Left renal cortex interstitium (tissue), 4 donors: Measurements from ENCODE around the gene TMPRSS13. TPM values are rescaled to one million over a fixed set of nuclear protein-coding genes. Genes with fewer than 3 reads are reported as not detected.
"Not testable (repeated sequence)": the region's sequence is repeated elsewhere in the genome, so short reads cannot be mapped to it uniquely, and the experiment has no call there.

ENCODE experiments used
- DNase-seq, 4 donors: peaks; one replicate each; pipeline ENCODE4 v3.0.0-alpha.2; 2013; ENCODE audit warnings: low read depth in 4 of 4, low spot score in 2 of 4, missing footprints in 1 of 4
- polyA plus RNA-seq, 4 donors: library from polyadenylated mRNA; unstranded; fragments of 120-200 nt; gene quantifications; one replicate each; pipeline ENCODE4 v1.2.1, GENCODE V29; 2013; ENCODE audit not compliant: insufficient read length in 4 of 4

The TMPRSS13 gene
- polyA plus RNA-seq, 4 donors: 0.56 to 0.81 (median 0.74) TPM

DNA sequence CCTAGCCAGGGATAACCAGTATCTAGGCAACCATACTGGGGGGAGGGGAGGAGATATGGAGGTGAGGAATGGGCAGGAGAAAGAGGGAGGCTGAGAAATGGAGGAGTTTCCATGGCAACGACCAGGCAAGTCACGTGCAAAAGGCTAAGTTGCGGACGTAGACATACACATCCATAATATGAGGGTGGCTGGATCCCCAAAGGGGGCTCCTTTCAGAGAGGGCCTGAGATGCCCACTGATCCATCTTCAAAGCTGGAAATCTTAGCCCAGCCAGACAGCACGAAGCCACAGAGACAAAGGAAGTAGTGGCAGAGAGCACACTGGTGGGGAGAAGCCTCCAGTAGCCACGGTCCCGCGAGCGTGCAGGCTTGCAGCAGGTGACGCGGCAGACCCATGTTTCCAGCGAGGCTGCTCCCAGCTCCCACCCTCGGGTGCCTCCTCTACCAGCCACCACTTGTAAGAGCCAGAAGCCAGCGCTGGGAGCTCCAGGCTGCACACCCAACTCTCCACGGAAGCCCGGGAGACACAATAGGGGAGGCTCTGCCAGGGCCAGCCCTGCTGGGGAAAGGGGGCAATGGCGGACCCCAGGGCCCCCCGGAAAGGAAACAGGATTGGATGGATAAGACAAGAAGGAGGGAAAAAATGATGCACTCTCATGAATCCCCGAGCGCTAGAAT lies 53.7 kb downstream of the TMPRSS13 start:
- DNase-seq: no peak

DNA sequence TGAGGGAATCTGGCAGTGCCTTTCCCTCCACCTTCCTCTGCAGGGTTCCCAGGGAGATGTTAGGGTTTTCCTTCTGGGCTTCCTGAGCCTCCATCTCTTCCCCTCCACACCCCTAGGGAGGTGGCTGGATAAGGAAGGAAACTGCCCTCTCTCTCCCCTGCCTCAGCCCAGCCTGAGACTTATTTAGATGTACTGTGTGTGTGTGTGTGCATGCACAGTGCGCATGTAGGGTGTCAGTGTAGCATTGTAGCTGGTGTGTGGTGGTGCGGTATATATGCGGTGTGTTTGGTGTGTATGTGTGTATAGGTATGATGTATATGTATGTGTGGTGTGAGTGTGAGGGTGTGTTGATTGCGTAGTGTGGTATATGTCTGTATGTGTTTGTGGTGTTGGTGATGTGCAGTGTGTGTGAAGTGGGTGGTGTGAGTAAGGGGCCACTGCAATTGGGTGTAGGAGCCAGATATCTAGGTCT lies 54.3 kb downstream of the TMPRSS13 start:
- DNase-seq: no peak

DNA sequence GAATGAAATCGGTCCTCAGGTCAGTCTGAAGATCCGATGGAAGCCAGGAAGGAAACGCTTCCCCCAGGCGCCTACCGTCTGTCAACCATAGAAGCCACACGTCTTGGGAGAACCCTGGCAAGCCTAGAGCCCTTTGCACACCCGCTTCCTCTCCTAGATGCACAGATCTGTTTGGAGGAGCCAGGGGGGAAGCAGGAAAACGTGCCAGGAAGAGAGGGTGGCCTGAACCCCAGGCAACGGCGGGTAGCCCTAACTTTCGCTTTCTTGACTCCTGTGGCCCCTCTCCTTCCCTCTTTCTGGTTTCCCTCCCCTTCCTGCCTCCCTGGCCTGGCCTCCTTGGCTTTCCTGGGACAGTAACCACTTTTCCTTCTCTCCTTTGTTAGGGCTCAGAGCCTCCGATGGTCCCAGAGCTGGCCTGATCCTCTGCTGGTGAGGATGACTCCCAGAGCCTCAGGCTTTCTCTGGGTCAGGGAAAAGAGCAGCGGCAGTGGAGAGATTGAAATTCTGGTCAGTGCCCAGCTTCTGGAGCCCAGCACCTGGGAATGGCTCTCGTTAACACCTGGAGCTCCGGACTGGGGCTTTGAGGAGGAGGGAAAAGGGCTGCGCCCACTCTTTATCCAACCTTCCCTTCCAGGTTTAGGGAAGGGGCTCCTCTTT lies 54.8 kb downstream of the TMPRSS13 start:
- no peak for DNase-seq

DNA sequence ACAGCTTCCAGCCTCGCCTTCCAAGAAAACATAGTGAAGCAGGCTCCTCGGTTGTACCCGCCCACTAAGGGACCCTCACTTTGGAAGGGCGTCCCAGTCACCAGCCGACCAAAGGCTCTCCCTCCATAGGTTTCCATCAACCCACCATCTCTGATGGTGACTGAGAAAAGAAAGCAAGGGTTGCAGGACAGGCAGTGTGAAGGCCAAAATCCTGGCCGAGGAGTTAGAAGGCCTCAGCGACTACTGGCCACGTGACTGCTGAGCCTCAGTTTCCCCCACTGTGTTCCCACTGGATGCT lies 55.4 kb downstream of the TMPRSS13 start:
- DNase-seq: no peak

DNA sequence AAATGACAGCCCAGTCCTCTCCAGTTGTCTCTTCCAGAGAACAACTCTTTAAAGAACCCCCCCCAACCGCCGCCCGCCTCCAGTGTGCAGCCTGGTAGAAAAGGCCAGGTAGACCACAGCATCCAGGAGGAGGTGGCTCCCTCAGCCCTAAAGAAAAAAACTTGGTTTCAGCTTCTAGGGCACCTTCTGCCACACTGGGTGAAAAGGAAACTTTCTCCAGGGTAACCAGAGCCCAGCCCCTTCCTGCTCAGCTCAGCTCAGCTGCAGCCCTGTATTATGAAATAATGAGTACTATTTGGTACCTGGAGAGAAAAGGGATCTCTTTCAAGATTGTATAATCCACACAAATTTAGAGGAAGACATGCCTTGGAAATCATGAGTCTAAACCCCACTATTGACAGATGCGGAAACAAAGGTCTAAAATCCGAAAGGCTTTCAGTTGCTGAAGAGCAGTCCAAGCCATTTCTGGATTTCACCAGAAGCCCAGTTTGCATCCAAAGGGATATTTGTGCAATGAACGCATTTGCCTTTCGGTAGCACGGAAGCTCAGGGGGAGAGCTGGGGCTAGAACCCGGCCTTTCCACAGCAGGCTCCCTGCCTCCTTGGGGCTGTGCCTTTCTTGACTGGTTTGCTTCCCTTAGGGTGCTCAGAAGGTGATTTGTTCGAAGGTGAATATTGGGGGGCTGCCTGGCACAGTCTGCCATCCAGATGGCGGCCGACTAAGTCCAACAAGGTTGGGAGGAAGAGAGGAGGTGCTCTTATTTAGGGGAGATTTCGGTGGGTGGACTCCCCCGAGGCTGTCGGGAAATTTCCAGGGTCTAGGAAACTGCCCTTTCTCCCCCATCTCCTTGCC lies 56.0 kb downstream of the TMPRSS13 start:
- DNase-seq: no peak

DNA sequence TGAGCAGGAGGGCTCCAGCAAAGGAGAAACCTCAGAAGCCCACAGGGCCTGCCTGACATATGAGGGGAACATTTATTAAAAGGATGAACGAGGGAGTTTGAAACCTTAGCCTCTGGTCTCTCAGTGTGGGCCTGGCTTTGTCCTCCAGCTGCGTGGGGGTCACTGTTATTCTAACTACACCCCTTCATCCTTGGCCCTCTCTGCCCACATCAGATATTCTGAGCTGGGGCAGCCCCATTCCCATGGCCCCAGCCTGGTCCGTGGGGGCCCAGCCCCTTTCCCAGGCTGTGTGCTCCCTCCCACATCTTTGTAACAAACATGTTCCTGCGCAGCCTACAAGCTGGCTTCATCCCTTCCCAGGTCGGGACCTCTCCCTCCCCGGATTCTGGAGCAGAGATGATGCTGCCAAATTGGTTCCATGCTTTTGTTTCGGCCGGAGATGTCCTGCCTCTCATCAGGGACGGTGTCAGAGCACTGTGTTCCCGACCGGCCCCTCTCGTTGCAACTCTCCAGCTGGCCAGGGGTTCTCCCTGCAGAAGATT lies 56.7 kb downstream of the TMPRSS13 start:
- DNase-seq: no peak

DNA sequence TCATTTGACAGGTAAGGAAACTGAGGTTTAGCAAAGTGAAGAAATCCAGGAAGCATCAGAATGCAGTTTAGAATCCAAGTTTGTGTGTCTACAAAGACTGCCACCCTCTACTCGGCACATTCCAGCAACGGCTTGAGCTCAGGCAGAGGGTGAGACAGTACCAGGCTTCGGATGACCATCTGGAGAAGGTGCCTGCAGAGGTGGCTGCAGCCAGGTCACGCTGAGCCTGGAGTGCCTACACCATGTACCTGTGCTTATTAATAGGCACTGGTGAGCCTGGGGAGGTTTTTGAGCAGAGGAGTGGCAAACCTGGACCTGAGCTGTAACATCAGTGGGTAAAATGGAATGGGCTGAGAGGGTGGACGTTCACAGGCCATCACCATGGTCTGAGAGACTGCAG lies 57.4 kb downstream of the TMPRSS13 start:
- DNase-seq: no peak

DNA sequence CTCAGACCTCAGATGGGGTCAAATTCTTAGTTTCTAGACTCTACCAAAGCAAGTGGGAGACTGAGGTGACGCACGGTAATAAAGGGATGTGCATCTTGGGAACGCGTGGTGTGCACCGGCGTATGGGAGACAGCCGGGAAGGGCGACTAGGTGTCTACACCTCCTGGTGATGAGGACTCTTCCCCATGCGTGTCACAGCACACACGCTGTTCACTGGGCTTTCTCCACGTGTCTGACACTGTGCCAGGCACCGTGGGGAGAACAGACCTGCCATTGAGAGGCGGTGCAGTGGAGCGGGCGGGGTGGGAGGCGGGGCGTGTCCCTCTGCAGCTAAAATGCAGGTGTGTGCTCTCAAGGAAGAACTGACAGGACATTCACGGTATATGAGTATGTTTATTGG lies 58.0 kb downstream of the TMPRSS13 start:
- no peak for DNase-seq

DNA sequence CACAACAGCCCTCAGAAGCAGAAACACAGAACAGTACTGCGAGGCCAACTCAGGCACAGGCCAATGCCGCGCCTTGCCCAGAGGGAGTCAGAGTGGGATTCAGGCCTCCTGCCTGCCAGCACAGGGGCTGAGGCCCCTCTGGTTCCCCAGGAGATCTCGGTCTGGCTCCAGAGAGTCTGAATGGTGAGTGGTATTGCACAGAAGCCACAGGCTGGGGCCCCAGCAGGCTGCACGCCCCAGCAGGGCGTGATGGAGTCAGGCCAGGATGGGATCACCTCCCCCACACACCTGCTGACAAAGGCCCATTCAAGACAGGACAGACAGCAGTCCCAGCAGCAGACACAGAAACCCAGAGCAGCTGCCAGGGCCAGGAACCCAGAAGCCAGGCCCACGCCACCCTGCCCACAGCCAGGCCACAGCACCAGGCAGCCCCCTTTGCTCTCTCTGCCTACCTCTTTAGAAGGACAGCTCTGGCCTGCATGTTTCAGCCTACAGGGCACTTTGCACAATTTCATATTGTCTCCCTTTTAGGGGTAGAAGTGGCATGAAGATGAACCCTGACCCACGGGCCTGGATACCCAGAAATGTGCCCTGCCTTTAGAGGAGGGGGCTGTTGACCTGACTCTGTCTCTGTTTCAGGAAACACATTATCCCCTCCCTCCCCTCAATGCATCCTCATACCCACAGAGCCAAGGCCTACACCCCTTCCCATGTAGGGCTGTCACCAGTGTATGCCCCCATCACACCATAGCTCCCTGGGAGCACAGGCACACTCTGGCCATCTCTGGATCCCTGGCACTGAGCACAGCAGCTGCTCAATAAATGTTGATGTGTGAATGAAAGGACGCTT lies 58.9 kb downstream of the TMPRSS13 start:
- no peak for DNase-seq

DNA sequence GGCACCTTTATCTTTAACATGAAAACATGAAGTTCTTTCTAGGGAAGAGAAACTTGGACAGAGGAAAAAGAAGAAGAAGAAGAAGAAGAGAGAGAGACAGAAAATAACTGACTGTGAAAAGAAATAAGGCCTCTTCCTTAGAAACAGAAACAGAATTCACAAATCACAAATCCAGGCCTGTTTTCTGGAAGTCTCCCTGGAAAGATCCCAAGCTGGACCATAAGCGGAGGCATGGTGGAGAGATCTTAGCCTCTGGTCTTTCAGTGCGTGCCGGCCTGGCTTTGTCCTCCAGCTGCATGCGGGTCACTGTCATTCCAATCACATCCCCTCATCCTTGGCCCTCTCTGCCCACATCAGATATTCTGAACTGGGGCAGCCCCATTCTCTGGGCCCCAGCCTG lies 59.6 kb downstream of the TMPRSS13 start:
- DNase-seq: no peak

DNA sequence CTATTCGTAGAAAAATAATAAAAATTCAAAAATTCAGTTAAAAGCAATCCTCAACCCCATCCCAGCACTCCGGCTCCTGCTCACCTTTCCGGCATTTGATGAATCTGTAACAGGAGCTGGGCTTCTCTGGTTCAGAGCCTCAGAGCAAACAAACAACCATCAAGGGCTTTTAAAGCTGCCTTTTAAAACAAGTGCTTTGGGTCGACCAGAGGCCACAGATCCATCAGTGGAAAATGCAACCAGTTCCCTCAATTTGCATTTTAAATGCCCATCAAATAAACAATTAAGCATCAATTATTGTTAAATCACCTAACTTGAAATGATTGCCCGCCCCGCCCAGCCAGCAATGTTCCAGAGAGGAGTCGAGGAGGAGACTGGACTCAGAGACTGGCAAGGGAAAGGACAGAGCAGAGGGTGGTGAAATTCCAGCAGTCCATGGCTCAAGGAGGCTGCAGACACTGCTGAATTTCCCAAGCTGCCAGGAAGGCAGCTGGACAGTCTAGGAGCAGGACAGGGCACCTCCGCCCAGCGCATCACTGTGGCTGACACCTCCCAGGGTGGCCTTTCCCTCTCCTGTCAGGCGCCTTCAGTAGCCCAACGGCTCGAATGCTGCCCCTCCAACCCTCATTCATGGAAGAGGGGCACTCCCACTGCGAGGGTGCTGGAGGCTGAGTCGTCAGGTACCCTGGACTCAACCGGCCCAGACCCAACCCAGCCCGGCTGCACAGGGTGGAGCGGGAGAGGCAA lies 60.2 kb downstream of the TMPRSS13 start:
- DNase-seq: no peak

DNA sequence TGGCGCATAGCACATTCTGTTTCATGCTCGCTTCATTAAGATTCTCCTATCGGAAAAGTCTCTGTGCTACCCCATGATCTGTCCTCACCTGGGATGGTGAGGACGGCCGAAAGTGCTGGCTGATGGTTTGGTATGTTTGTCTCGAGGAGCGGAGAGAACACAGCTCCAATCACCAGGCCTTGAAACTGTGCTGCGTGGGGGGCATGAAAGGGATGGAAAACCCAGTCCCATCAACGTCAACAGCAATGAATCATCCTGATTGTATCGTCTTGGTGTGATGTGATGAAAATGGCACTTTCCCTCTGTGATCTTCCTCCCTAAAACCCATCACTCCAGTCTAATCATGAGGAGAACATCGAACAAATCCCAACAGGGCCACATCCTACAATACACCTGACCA lies 61.1 kb downstream of the TMPRSS13 start:
- DNase-seq: no peak

DNA sequence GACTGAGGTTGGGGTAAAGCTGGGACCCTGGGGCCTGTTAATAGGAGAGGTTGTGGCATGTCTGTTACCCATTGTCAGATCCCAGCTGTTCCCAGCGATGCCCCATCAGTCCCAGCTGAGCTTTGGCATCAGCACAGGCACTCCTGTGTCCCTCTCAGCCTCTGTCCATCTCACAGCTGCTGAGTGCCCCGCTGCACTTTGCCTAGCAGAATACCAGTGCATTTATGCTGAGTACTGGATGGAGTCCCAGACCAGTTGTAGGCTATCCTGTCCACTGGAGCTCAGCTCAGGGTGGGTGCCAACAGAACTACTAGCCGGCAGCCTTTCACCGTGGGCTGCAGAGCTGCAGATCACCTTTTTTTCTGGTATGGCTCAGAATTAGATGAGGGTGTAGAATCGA lies 62.7 kb downstream of the TMPRSS13 start:
- no peak for DNase-seq

DNA sequence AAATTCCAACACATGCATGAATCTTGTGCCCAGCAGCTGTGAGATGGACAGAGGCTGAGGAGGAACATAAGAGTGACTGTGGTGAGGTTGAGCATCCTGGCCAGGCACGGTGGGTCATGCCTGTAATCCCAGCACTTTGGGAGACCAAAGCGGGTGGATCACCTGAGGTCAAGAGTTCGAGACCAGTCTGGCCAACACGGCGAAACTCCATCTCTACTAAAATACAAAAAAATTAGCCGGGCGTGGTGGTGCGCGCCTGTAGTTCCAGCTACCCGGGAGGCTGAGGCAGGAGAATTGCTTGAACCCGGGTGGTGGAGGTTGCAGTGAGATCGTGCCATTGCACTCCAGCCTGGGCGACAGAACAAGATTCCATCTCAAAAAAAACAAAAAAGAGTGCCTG lies 63.7 kb downstream of the TMPRSS13 start:
- DNase-seq: not testable (repeated sequence)

DNA sequence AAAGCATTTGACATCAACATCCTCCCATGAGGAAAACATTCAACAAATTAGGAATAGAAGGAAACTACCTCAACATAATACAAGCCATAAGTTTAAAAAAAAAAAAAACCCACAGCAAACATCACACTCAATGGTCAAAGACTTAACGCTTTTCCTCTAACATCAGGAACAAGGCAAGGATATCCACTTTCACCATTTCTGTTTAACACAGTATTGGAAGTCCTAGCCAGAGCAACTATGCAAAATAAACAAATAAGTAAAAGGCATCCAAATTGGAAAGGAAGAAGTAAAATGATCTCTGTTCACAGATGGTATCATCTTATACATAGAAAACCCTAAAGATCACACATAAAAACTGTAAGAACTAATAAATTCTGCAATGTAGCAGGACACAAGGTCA lies 65.8 kb downstream of the TMPRSS13 start:
- DNase-seq: no peak

DNA sequence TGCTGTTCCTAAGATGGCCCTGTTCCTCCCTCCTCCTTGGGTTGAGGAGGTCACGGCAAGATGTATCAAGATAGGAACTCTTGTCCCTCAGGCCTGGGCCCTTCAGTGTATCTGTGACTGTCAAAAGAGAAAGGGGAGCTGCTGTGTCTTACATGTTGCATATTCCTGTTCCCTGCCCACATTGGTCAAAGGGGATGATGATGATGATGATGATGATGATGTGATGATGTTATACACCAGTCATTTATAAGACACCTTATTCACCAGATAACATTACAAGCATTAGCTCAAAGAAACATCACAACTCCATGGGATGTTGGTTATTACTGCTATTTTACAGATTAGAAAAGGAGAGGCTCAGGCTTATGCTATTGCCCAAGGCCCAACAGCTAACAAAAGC lies 66.4 kb downstream of the TMPRSS13 start:
- no peak for DNase-seq

DNA sequence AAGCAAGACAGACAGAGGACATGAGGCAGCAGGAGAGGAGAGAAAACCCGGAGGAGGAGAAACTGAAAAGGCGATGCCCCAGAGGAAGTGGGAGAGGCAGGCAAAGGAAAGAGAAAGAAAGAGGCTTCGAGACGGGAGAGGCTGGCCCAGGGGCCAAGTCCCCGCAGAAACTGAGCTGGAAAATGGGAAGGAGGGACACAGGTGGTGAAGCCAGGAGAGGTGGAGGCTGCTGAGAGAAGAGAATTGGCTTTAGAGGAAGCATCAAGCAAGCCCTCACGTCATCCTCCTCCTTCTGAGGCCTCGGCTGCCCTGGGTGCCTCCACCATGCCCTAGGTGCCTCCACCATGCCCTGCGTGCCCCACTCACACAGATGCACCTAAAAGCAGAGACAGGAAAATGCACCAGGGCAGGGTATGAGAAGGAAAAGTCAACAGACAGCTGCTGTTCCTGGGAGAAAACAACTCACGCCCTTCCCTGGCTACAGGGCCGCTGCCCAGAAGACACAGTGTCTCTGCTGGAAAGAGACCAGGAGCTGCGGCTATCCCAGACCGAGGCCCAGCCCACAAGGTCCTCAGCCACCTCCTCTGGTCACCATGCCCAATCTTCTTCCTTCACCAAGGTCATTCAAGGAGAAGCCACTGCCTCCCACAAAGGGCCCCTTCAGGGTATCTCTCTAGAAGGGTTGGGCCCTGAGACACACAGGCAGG lies 67.0 kb downstream of the TMPRSS13 start:
- DNase-seq: no peak

DNA sequence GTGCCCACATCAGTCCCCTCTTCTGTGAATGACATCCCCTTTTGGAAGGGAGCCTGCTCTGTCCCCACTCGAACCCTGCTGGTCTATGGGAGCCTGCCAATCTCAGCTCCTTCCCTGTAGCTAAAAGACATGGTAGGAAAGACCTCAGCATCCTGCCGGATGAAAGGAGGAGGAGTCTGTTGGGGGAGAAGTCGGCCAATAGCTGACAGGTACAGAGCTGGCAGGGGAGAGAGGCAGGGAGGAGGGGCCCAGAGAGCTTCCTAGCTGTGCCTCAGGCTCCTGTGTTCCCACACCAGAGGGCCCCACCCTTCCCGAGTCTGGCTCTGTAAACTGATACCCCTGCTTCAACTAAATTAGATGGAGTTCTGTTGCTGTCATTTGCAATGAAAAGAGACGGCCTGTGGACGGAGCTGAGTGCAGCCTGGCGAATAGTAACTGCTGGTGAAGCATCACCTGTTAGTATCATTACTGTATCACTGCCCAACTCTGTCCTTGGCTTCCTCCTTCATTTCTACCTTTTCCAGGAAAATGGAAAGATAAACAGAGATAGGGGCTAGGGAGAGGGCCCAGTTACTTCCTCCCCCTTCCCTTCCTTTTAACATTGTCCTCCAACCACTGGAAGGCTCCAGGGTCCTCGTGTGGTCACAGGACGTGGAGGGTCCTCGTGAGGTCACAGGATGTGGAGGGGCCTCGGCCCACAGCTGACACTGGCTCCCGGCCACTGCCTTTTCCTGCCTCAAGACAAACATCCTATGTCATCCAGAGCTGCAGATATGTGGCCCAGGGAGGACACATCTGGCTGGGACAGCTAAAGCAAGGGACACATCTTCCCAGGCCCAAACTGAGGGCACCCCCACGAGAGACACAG lies 67.8 kb downstream of the TMPRSS13 start:
- no peak for DNase-seq
